PFSK-1 (cell line): Measurements from ENCODE around the gene IL15.

Experiments
- FOXP2 ChIP-seq: optimal IDR thresholded peaks from 2 replicates; pipeline ENCODE3; 2011; ENCODE audit warnings: borderline replicate concordance, control low read depth, inconsistent platforms; ENCODE audit not compliant: insufficient read depth; ENCODE audit errors: extremely low read length, extremely low read depth
- POLR2AphosphoS5 ChIP-seq: IDR thresholded peaks from 2 replicates; pipeline ENCODE4 v1.6.1; 2012; ENCODE audit warnings: low read depth, mild to moderate bottlenecking, control low read depth, low read length, moderate library complexity
- SIN3A ChIP-seq: IDR thresholded peaks from 2 replicates; pipeline ENCODE4 v1.6.1; 2012; ENCODE audit warnings: mild to moderate bottlenecking, low read length, moderate library complexity, borderline replicate concordance; ENCODE audit not compliant: insufficient read depth
- TAF1 ChIP-seq: IDR thresholded peaks from 2 replicates; pipeline ENCODE4 v1.6.1; 2012; ENCODE audit warnings: low read length, control low read depth, borderline replicate concordance; ENCODE audit not compliant: insufficient read depth
- TF ChIP-seq, protein P1 (sequence below), 2 experiments: IDR thresholded peaks; 2 replicates each; pipeline versions ENCODE4 v1.6.1 to v1.8.0; 2011 to 2012; ENCODE audit warnings: low read depth in 2 of 2, low read length in 2 of 2, control low read depth in 1 of 2, inconsistent platforms in 1 of 2, mild to moderate bottlenecking in 1 of 2, moderate library complexity in 1 of 2; ENCODE audit not compliant: insufficient read depth in 1 of 2

IL15 gene

DNA sequence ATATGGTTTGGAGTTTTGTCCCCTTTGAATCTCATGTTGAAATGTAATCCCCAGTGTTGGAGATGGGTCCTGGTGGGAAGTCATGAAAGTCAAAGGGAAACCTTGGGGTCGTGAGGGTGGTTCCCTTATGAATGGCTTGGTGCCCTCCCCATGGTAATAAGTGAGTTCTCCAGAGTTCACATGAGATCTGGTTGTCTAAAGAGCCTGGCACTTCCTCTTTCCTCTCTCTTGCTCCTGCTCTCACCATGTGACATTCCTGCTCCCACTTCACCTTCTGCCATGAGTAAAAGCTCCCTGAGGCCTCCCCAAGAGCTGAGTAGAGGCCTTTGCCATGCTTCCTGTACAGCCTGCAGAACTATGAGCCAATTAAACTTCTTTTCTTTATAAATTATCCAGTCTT is 5.5 kb upstream of the IL15 start:
- TF ChIP-seq TAF1 = no peak
- no peak for TF ChIP-seq SIN3A
- no peak for TF ChIP-seq FOXP2
- TF ChIP-seq, protein P1, sequence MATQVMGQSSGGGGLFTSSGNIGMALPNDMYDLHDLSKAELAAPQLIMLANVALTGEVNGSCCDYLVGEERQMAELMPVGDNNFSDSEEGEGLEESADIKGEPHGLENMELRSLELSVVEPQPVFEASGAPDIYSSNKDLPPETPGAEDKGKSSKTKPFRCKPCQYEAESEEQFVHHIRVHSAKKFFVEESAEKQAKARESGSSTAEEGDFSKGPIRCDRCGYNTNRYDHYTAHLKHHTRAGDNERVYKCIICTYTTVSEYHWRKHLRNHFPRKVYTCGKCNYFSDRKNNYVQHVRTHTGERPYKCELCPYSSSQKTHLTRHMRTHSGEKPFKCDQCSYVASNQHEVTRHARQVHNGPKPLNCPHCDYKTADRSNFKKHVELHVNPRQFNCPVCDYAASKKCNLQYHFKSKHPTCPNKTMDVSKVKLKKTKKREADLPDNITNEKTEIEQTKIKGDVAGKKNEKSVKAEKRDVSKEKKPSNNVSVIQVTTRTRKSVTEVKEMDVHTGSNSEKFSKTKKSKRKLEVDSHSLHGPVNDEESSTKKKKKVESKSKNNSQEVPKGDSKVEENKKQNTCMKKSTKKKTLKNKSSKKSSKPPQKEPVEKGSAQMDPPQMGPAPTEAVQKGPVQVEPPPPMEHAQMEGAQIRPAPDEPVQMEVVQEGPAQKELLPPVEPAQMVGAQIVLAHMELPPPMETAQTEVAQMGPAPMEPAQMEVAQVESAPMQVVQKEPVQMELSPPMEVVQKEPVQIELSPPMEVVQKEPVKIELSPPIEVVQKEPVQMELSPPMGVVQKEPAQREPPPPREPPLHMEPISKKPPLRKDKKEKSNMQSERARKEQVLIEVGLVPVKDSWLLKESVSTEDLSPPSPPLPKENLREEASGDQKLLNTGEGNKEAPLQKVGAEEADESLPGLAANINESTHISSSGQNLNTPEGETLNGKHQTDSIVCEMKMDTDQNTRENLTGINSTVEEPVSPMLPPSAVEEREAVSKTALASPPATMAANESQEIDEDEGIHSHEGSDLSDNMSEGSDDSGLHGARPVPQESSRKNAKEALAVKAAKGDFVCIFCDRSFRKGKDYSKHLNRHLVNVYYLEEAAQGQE (IDR thresholded peaks at IDR 0.05; ENCODE audit: insufficient read depth in 1 of 2, low read depth in 2 of 2, low read length in 2 of 2) = no peak
- no peak for TF ChIP-seq POLR2AphosphoS5

DNA sequence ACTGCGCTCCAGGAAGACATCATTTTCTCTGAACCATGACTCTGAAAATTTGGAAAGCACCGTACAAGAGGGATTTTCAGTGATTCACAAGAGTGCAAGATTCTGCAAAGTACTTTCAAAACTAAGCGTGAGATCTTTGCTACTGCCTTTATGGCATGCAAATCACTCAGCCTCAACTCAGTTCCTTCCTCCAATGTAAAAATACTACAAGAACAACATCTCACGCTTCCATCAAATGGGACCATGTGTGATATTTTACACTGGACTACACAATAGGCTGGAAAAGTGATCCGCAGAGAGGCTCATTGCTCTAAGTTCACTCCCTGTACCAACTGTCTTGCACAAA is 674 bp upstream of the IL15 start:
- TF ChIP-seq, protein P1 (IDR thresholded peaks at IDR 0.05; ENCODE audit: insufficient read depth in 1 of 2, low read depth in 2 of 2, low read length in 2 of 2) = no peak
- TF ChIP-seq TAF1 (no peak), POLR2AphosphoS5 (no peak), SIN3A (no peak), FOXP2 (no peak)

DNA sequence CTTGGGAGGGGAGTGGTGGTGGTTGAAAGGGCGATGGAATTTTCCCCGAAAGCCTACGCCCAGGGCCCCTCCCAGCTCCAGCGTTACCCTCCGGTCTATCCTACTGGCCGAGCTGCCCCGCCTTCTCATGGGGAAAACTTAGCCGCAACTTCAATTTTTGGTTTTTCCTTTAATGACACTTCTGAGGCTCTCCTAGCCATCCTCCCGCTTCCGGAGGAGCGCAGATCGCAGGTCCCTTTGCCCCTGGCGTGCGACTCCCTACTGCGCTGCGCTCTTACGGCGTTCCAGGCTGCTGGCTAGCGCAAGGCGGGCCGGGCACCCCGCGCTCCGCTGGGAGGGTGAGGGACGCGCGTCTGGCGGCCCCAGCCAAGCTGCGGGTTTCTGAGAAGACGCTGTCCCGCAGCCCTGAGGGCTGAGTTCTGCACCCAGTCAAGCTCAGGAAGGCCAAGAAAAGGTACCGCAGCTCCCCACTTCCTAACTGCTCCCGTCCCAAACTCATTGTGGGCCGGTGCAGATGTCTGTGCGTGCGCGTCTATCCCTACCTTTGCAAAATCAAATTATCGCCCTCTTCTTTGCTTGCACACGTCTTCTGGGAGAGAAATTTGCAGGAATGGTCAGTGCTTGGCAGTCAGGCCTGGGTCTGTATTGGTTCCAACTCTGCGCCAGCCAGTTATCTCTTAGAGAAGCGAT is 533 bp downstream of the IL15 start:
- TF ChIP-seq SIN3A = no peak
- TF ChIP-seq, protein P1 (IDR thresholded peaks at IDR 0.05; ENCODE audit: insufficient read depth in 1 of 2, low read depth in 2 of 2, low read length in 2 of 2) = no peak
- TF ChIP-seq POLR2AphosphoS5 = no peak
- TF ChIP-seq TAF1 = no peak
- TF ChIP-seq FOXP2 = no peak

DNA sequence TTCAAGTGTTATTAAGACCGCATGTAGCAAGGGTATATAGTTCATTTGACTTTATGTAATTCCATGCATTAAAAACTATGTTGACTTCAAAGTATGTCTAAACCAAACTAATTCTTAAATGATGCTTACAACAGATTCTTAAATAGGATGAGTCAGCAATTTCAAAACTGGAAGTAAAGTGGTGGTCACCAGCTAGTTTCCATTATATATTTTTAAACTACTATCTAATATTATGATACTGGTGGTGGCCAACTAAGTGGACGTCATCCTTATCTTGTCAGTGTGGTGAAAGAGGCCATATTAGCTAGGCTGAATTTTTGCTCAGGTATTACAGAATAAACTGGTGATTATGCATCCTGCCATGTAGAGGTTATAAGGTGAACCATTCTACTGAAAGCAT is 1.2 kb downstream of the IL15 start:
- TF ChIP-seq, protein P1 (IDR thresholded peaks at IDR 0.05; ENCODE audit: insufficient read depth in 1 of 2, low read depth in 2 of 2, low read length in 2 of 2) = no peak
- TF ChIP-seq FOXP2 = no peak
- no peak for TF ChIP-seq TAF1
- no peak for TF ChIP-seq POLR2AphosphoS5
- no peak for TF ChIP-seq SIN3A

DNA sequence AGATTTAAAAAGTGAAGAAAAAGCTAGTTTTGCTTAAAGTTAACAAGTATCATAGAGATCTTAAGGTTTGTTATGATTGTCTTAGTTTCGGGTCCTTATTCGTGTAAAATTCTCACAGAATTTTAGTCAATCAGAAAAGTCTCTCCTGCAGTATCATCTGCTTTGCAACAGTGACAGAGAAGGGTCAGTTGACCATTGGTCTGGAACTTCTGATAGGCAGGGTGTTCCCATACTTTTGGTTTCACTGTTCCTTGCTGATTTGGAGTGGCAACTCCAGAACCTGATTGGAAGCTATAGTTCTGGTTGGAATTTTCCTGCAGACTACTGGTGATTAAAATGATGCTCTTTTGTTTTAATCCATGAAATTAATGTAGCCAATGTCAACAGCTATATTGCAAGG is 1.8 kb downstream of the IL15 start:
- TF ChIP-seq POLR2AphosphoS5 = no peak
- TF ChIP-seq TAF1 = no peak
- no peak for TF ChIP-seq FOXP2
- no peak for TF ChIP-seq SIN3A
- TF ChIP-seq, protein P1 (IDR thresholded peaks at IDR 0.05; ENCODE audit: insufficient read depth in 1 of 2, low read depth in 2 of 2, low read length in 2 of 2) = no peak
